Measurements from ENCODE around the gene NATD1.
"Not testable (repeated sequence)": the region's sequence is repeated elsewhere in the genome, so short reads cannot be mapped to it uniquely, and the experiment has no call there.

NATD1 gene

DNA sequence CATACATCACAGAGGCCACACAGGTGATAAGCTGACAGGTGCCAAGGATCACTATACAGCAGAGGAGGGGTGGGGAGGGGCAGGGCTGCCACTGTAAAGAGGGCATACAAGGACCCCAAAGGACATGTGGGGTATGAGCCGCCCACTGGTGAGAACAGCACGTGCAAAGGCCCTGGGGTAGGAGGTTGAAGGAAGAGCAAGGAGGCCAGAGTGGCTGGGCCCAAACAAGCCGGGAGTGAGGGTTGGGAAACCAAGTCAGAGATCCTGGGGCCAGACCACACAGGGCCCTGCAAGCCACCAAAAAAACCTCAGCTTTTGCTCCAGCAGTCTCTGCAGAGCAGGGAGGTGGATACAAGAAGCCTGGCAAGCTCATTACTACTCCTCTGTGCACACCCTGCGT lies 6.5 kb downstream of the NATD1 start:
- DNase-seq (ENCODE audit: low spot score), result no peak

DNA sequence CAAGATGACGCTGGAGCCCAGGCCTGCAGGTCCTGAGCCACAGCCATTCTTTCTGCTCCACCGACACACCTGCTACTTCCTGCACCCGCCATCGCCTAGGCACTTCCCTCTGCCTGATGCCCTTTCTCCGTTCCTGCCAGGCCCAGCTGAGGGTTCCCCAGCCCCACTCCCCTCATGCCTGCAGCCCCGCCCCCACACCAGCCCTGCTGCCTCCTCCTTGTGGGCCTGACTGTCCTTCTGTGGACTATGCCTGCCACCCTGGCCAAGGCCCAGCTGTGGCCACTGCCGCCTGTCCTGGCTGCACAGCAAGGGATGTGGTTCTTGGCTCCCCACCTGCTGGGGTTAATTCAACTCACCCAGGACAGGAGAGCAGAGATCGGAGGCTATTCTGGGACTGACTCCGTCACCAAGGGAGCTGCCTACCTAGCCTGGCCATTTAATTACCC lies 7.5 kb downstream of the NATD1 start:
- no peak for DNase-seq (ENCODE audit: low spot score)

DNA sequence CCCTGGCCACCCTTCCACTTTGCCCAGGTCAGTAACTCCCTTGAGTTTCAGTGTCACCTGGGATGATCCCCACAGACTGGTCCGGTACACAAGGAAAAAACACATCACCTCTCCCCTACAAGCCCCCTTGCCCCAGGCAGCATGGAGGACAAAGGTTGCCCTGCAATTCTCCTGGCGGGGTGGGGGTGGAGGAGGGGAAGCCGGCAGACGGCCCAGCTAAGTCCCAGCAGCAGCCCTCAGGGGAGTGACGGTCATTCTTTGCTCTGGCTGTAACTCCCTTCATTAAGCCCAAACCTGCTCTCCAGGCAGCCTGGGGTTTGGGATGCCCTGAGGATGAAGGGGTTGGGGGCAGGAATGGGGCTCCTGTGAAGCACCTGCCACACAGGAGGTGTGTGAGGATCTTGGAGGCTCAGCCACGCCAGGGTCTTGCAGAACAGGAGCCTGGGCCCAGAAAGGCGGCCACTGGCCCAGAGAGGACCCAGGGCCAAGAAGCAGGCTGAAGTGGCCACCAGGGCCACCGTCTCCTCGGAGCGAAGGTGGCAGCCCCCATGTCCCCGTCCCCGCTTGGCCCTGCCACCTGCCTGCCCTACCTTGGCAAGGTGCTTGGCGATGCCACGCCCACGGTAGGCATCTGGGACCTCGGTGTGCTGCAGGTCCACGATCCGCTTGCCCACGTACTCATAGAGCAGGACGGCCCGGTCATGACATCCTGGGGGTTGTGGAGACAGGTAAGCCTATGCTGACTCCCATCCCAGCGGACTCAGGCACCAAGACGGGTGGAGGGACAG lies 9.5 kb downstream of the NATD1 start:
- DNase-seq (ENCODE audit: low spot score), result no peak

GRCh38 chr17:21242780-21243515 lies 10.3 kb downstream of the NATD1 start:
- DNase-seq (ENCODE audit: low spot score), result no peak

GRCh38 chr17:21242026-21242697 lies 11.0 kb downstream of the NATD1 start:
- no peak for DNase-seq (ENCODE audit: low spot score)

DNA sequence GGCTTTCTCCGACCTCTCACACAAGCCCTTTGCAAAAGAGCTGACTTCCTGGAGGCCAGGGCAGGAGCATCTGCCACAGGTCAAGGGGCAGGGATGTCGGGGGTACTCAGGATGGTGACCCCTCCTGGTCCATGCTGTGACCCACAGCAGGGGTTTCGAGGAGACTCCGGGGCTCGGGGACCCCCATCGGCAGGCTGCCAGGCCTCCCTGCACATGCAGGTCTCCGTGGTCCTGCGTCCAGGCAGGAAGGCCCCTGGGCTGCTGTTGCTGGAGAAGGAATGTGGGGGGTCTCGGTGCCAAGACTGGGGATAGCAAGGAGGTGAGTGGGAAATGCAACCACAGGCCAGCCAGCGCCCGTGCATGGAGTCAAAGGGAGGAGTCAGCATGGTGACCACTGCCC lies 11.6 kb downstream of the NATD1 start:
- no peak for DNase-seq (ENCODE audit: low spot score)

- DNase-seq (ENCODE audit: low spot score), result no peak
Observed at GRCh38 chr17:21240369-21241055, 12.7 kb downstream of the NATD1 start.

DNA sequence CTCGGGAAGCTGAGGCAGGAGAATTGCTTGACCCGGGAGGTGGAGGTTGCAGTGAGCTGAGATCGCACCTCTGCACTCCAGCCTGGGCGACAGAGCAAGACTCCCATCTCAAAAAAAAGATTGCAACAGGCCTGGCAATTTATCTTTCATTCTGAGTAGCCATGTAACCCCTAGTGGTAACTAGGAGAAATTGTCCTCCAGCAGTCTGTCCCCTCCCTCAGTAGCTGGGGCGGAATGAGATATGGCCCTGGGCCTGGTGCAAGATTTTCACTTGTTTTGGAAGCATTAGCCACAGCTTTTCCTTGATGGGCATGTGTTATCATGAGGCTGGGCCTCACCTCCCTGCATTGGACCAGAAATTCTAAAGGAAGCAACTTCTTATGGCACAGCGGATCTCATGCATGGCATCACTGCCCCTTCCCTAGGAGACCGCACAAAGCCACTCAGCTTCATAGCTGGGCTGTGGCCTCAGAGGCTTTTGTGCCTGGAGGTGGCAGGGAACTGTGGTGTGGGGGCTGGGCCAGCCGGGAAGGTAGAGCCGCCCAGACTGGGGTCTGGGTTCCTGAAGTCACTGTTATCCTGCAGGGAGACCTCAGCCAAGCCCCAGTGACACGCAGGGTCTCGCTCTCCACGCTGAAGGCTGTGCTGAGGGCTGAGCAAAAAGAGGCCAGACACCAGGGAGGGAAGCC lies 13.4 kb downstream of the NATD1 start:
- no peak for DNase-seq (ENCODE audit: low spot score)

DNA sequence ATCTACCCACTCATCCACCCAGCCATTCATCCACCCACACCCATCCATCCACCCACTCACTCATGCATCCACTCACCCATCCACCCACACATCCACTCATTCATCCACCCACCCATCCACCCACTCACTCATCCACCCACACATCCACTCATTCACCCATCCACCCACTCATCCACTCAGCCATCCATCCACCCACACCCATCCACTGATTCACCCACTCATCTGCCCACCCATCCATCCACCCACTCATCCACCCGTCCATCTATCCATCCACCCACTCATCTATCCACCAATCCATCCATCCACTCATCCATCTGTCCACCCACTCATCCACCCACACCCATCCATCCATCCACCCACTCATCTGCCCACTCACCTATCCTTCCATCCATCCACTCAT lies 17.3 kb downstream of the NATD1 start:
- no peak for DNase-seq (ENCODE audit: low spot score)

GRCh38 chr17:21233581-21234347 lies 19.4 kb downstream of the NATD1 start:
- DNase-seq (ENCODE audit: low spot score), result no peak

GRCh38 chr17:21232033-21232749 lies 21.0 kb downstream of the NATD1 start:
- DNase-seq (ENCODE audit: low spot score), result no peak

- DNase-seq (ENCODE audit: low spot score), result no peak
Observed at GRCh38 chr17:21231533-21231932, 21.7 kb downstream of the NATD1 start.

GRCh38 chr17:21228845-21229244 lies 24.4 kb downstream of the NATD1 start:
- DNase-seq (ENCODE audit: low spot score), result no peak

DNA sequence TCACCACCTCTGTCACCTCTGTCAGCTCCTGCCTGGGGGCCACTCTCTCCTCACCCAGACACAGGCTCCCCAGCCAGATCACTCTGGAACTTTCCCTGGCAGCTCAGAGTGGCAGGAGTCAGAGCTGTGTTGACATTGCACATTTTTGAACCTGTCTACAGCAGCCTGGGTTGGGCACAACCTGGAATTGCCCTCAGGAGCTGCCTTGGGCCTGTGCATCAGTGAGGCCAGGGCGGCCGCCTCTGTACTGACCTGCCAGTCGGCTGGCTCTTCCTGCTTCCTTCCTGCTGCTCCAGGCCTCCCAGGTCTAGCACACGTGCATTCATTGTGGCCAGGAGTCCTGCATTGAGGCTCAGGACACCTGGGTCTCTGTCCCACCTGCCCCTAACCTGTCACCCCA lies 25.1 kb downstream of the NATD1 start:
- DNase-seq (ENCODE audit: low spot score), result no peak

- DNase-seq (ENCODE audit: low spot score), result not testable (repeated sequence)
Observed at GRCh38 chr17:21227277-21227676, 25.9 kb downstream of the NATD1 start.

- DNase-seq (ENCODE audit: low spot score), result no peak
Observed at GRCh38 chr17:21223086-21223485, 30.1 kb downstream of the NATD1 start.

GRCh38 chr17:21218831-21219380 lies 34.3 kb downstream of the NATD1 start:
- DNase-seq (ENCODE audit: low spot score), result no peak

DNA sequence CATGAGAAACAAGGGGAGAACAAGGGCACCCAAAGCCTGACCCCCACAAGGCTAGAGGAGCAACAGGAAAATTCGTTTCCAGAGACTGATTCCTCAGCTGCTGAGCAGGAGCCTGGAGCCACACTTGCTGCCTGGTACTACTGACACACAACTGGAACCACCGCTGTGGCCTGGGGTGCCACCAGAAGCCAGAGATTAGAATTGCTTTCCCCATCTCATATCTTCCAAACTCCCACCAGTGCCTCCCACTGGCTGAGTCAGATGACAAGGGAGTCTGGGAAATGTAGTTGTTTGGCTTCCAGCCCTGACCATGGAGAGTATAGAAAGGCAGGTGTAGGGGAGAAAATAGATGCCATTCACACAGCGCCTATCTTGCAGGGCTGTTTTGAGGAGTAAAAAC lies 35.1 kb downstream of the NATD1 start:
- no peak for DNase-seq (ENCODE audit: low spot score)

- no peak for DNase-seq (ENCODE audit: low spot score)
Observed at GRCh38 chr17:21217346-21217745, 35.9 kb downstream of the NATD1 start.

GRCh38 chr17:21215935-21216334 lies 37.3 kb downstream of the NATD1 start:
- DNase-seq (ENCODE audit: low spot score), result no peak

All from ecto neural progenitor cell (in vitro differentiated cells).